HepG2 (cell line): ENCODE results near the gene CNEP1R1. TPM values are rescaled to one million over a fixed set of nuclear protein-coding genes. Genes with fewer than 3 reads are reported as not detected.

Experiments used
- IRF1 ChIP-seq: sonication (generic); formaldehyde crosslinking; IDR thresholded peaks from 2 replicates; pipeline ENCODE4 v1.4.0; 2020; ENCODE audit warnings: low read depth, mild to moderate bottlenecking, missing genetic modification reagents
- LRRFIP1 ChIP-seq: sonication (generic); formaldehyde crosslinking; conservative IDR thresholded peaks from 2 replicates; pipeline ENCODE4 v1.4.0; 2020; ENCODE audit warnings: missing genetic modification reagents
- PHF8 ChIP-seq: sonication (generic); formaldehyde crosslinking; IDR thresholded peaks from 2 replicates; pipeline ENCODE4 v1.5.0; 2020; ENCODE audit warnings: missing genetic modification reagents
- ZBTB37 ChIP-seq: sonication (generic); formaldehyde crosslinking; IDR thresholded peaks from 2 replicates; pipeline ENCODE4 v1.4.0; 2020; ENCODE audit warnings: mild to moderate bottlenecking, missing genetic modification reagents
- ZBTB7A ChIP-seq: sonication (generic); formaldehyde crosslinking; IDR thresholded peaks from 2 replicates; pipeline ENCODE4 v1.8.0; 2022; ENCODE audit warnings: mild to moderate bottlenecking, missing genetic modification reagents
- ZNF660 ChIP-seq: sonication (generic); formaldehyde crosslinking; IDR thresholded peaks from 2 replicates; pipeline ENCODE4 v1.5.1; 2020; ENCODE audit warnings: mild to moderate bottlenecking, low read depth, missing genetic modification reagents, borderline replicate concordance
- ZNF691 ChIP-seq: sonication (generic); formaldehyde crosslinking; IDR thresholded peaks from 2 replicates; pipeline ENCODE4 v1.4.0; 2020; ENCODE audit warnings: missing genetic modification reagents, low read depth, mild to moderate bottlenecking, borderline replicate concordance
- ZSCAN22 ChIP-seq: sonication (generic); formaldehyde crosslinking; IDR thresholded peaks from 2 replicates; pipeline ENCODE4 v1.4.0; 2020; ENCODE audit warnings: mild to moderate bottlenecking, missing genetic modification reagents
- polyA plus RNA-seq, 8 experiments: library from polyadenylated mRNA; depleted of rRNA in 3 of 8; stranded (reverse) in 7 of 8; unstranded in 1 of 8; fragments of >200 nt; fragmentation: Illumina TruSeq in 4 of 8; extraction: Trizol in 4 of 8; gene quantifications; 2 replicates each; pipeline versions ENCODE4 v1.2.1 to v1.2.3, GENCODE V29; 2011 to 2016; ENCODE audit warnings: low read depth in 4 of 8, missing spikeins in 1 of 8, mixed read lengths in 1 of 8; ENCODE audit not compliant: insufficient read depth in 1 of 8
- total RNA-seq, 5 experiments: library from RNA; depleted of rRNA; stranded (reverse); fragments of >200 nt; fragmentation: Illumina TruSeq; extraction: Trizol; gene quantifications; 2 replicates each; pipeline ENCODE4 v1.2.3, GENCODE V29; 2016; ENCODE audit warnings: low read depth in 1 of 5
- TF ChIP-seq, protein P1 (sequence below): sonication (generic); formaldehyde crosslinking; IDR thresholded peaks from 2 replicates; pipeline ENCODE4 v1.5.0; 2020; ENCODE audit warnings: missing genetic modification reagents
- TF ChIP-seq, protein P2 (sequence below), 2 experiments: fragments of 450-650 bp in 1 of 2; sonication (generic) in 1 of 2; formaldehyde crosslinking in 1 of 2; IDR thresholded peaks; 2 replicates each; pipeline versions ENCODE4 v1.6.1 to v1.8.0; 2016 to 2022; ENCODE audit warnings: antibody characterized with exemption in 1 of 2, mild to moderate bottlenecking in 1 of 2, missing genetic modification reagents in 1 of 2

Gene CNEP1R1
- total and polyA plus RNA-seq, 2 of the 13 experiments (the other 11 are each of a cell fraction or from before 2014, with no cell fraction given): 23.6 to 26.8 TPM

- no peak; the same call in 1 of the 2 replicates for TF ChIP-seq ZSCAN22 (CRISPR knock-in tag)
- peak; percentile 98 for TF ChIP-seq PHF8 (CRISPR knock-in tag)
- no peak for TF ChIP-seq IRF1 (CRISPR knock-in tag)
- TF ChIP-seq ZBTB7A (CRISPR knock-in tag): 0 out of 2 replicates have a peak, but pooled peaks have one; percentile 43
- TF ChIP-seq ZBTB37 (CRISPR knock-in tag): no peak
- TF ChIP-seq, protein P1, sequence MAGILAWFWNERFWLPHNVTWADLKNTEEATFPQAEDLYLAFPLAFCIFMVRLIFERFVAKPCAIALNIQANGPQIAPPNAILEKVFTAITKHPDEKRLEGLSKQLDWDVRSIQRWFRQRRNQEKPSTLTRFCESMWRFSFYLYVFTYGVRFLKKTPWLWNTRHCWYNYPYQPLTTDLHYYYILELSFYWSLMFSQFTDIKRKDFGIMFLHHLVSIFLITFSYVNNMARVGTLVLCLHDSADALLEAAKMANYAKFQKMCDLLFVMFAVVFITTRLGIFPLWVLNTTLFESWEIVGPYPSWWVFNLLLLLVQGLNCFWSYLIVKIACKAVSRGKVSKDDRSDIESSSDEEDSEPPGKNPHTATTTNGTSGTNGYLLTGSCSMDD: peak; percentile 51; the same call in 1 of the 2 replicates
- TF ChIP-seq, protein P2, sequence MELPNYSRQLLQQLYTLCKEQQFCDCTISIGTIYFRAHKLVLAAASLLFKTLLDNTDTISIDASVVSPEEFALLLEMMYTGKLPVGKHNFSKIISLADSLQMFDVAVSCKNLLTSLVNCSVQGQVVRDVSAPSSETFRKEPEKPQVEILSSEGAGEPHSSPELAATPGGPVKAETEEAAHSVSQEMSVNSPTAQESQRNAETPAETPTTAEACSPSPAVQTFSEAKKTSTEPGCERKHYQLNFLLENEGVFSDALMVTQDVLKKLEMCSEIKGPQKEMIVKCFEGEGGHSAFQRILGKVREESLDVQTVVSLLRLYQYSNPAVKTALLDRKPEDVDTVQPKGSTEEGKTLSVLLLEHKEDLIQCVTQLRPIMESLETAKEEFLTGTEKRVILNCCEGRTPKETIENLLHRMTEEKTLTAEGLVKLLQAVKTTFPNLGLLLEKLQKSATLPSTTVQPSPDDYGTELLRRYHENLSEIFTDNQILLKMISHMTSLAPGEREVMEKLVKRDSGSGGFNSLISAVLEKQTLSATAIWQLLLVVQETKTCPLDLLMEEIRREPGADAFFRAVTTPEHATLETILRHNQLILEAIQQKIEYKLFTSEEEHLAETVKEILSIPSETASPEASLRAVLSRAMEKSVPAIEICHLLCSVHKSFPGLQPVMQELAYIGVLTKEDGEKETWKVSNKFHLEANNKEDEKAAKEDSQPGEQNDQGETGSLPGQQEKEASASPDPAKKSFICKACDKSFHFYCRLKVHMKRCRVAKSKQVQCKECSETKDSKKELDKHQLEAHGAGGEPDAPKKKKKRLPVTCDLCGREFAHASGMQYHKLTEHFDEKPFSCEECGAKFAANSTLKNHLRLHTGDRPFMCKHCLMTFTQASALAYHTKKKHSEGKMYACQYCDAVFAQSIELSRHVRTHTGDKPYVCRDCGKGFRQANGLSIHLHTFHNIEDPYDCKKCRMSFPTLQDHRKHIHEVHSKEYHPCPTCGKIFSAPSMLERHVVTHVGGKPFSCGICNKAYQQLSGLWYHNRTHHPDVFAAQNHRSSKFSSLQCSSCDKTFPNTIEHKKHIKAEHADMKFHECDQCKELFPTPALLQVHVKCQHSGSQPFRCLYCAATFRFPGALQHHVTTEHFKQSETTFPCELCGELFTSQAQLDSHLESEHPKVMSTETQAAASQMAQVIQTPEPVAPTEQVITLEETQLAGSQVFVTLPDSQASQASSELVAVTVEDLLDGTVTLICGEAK (IDR thresholded peaks at IDR 0.05): no peak
- TF ChIP-seq, protein P2 (CRISPR knock-in tag; IDR thresholded peaks at IDR 0.05): 0 out of 2 replicates have a peak, but pooled peaks have one; percentile 1
- peak; percentile 73; the same call in 1 of the 2 replicates for TF ChIP-seq LRRFIP1 (CRISPR knock-in tag)
- TF ChIP-seq ZNF660 (CRISPR knock-in tag): no peak
- TF ChIP-seq ZNF691 (CRISPR knock-in tag): no peak; the same call in 1 of the 2 replicates
Observed at GRCh38 chr16:50065624-50066481, 40.8 kb downstream of the CNEP1R1 start, which contains the start of gene HEATR3 (continued).
